Prostate gland (tissue), 2 donors: ENCODE measurements around the gene LIG1.

Experiments
- POLR2A ChIP-seq: fragments of 450-650 bp; IDR thresholded peaks from one replicate; pipeline ENCODE4 v1.6.1; 2016; ENCODE audit warnings: antibody characterized with exemption, mild to moderate bottlenecking
- POLR2AphosphoS5 ChIP-seq: sonication (generic); formaldehyde crosslinking; IDR thresholded peaks from one replicate; pipeline ENCODE4 v1.6.1; 2017; ENCODE audit warnings: antibody characterized with exemption
- TF ChIP-seq, protein P1 (sequence below), 4 experiments: fragments of 200-600 bp in 2 of 4; fragments of 450-650 bp in 2 of 4; sonication (generic) in 2 of 4; IDR thresholded peaks; 1 replicate in 3 of 4; 2 replicates in 1 of 4; pipeline ENCODE4 v1.5.1; 2016 to 2019; ENCODE audit warnings: antibody characterized with exemption in 4 of 4, mild to moderate bottlenecking in 2 of 4, moderate library complexity in 2 of 4

DNA sequence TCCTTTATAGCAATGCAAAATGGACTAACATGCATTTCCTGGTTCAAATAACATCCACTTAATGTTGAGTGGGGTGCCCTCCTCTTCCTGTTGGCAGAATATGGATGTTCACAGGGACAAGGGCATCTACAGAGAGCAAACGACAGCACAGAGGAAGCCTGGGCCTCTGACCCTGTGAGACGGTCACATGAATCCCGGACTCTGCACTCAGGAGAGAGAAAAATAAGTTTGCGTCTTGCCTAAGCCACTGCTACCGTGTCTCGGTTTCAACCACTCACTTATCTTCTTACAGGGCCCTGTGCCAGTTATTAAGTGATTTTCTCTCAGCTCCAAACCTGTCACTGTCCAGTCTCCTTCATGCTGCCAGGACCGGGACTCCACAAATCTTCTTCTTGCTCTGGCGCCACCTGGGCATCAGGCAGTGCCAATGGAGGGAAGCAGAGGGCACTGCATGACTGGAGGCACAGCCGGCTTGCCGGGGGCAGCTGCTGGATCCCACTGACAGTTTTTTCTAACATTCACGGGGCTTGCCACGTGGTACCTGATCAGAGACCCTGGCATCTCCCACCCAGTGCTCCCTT, 11.8 kb downstream of the LIG1 start:
- TF ChIP-seq, protein P1, sequence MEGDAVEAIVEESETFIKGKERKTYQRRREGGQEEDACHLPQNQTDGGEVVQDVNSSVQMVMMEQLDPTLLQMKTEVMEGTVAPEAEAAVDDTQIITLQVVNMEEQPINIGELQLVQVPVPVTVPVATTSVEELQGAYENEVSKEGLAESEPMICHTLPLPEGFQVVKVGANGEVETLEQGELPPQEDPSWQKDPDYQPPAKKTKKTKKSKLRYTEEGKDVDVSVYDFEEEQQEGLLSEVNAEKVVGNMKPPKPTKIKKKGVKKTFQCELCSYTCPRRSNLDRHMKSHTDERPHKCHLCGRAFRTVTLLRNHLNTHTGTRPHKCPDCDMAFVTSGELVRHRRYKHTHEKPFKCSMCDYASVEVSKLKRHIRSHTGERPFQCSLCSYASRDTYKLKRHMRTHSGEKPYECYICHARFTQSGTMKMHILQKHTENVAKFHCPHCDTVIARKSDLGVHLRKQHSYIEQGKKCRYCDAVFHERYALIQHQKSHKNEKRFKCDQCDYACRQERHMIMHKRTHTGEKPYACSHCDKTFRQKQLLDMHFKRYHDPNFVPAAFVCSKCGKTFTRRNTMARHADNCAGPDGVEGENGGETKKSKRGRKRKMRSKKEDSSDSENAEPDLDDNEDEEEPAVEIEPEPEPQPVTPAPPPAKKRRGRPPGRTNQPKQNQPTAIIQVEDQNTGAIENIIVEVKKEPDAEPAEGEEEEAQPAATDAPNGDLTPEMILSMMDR (IDR thresholded peaks at IDR 0.05): no peak
- no peak for TF ChIP-seq POLR2A
- no peak for TF ChIP-seq POLR2AphosphoS5
